Raji (cell line): Measurements from ENCODE around the gene MRPS33.

Source experiments
- POLR2A ChIP-seq: IDR thresholded peaks from 2 replicates; pipeline ENCODE4 v1.6.1; 2011; ENCODE audit warnings: low read depth, low read length, control low read depth; ENCODE audit not compliant: insufficient read depth

The MRPS33 gene

GRCh38 chr7:141016349-141016748, 1.6 kb upstream of the MRPS33 start:
- no peak for TF ChIP-seq POLR2A

- no peak for TF ChIP-seq POLR2A
Observed at GRCh38 chr7:141014125-141014523, 628 bp downstream of the MRPS33 start.

DNA sequence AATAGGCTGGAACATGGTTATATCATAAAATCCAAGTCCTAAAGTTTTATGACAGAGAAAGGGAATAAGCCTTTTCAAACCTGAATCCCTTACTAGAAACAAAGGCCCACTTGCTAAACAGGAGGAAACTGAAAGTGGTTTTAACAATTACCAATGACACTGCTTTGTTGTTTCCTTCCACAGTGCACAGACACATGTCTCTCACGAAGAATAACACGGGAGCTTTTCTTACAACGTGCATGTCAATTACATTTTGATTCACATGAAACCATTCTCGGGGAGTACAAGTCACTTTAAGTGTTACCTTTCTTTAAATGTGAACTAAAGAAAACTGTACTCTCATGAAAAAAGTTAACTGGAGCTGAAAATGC, 1.4 kb downstream of the MRPS33 start:
- TF ChIP-seq POLR2A = no peak

DNA sequence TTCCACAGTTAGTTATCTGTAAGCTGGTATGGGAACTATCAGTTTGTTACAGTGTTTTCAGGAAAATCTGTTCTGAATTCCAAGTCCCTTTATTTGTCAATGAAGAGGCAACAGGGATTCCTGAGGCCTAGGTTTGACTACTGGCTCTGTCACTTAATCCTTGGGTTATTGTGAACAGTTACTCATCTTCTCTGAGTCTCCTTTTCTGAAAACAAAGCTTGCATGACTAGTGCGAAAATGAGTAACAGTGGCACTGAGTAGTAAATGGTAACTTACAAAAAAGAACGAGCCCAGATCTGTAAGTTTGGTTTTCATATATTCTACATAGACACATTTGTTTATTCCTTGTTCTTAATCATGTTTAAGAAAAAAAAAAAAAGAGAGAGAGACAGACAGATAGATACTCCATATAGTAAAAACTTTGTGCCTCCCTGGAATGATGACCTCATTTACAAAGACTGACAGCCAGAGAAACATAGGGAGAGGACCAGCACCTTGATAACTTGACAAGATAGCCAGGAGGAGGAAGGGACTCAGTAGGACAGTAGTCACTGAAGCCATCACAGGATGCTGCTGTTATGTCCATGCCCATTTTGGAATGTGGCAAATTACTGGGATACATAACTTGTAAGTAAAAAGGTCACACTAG, 1.9 kb downstream of the MRPS33 start:
- no peak for TF ChIP-seq POLR2A

DNA sequence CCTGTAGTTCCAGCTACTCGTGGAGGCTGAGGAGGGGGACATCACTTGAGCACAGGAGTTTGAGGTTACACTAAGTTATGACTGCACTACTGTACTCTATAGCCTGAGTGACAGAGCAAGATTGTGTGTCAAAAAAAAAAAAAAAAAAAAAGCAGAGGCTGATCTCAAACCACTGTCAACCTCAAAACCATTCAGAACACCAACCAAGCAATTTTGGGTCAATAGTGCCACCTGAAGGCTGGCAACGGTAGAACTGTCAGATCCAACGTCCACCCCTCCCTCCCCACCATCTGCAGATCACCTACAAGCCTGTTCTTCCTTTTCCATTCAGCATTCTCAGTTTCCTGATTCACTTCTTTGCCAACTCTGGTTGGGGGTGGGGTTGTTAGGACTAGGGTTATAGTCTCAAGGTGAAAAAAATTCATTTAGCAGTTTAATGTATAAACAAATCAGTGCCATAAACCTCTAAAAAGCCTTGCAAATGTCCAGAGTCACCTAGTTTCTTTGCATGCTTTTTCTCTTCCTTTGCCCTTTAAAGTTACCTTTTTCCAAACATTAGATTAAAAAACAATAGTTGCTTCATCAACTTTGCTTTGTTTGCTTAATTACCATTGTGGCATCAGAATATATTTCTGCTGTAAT, 2.6 kb downstream of the MRPS33 start:
- no peak for TF ChIP-seq POLR2A

GRCh38 chr7:141011443-141011842, 3.3 kb downstream of the MRPS33 start:
- TF ChIP-seq POLR2A = no peak

- no peak for TF ChIP-seq POLR2A
Observed at GRCh38 chr7:141003172-141004065, 11.3 kb downstream of the MRPS33 start.

DNA sequence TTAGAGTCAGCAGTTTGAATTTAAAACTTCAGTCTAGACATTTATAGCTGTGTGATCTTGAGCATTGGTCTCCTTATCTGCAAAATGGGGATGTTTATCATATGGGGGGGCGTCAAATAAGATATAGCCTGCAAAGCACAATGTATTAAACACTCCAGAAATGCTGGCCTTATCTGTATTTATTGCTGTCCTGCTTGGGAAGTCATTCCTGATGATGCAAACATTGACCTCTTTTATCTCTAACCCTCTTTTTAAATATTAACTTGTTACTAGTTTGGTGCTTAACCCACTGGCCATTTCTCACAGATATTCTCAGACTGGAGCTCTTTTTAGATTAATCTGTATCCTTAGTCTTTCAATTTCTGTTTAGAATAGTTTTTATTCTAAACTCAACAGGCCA, 13.2 kb downstream of the MRPS33 start:
- no peak for TF ChIP-seq POLR2A

DNA sequence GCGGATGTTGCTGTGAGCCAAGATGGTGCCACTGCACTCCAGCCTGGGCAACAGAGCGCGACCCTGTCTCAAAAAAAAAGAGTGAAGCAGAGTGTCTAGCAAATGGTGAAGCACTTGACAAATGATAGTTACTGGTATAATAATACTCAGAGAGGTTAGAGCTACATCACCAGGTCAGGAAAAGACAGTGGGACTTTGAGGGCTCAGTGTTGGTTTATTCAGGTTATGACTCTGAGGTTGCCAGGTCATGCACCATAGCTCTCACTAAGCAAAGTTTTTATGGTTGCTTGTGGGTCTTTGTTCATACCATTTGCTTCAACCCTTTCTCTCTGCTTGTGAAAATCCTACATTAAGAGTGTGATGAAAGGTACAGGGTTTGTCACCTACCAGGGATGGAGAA, 13.6 kb downstream of the MRPS33 start:
- no peak for TF ChIP-seq POLR2A

- no peak for TF ChIP-seq POLR2A
Observed at GRCh38 chr7:140998715-140999114, 16.0 kb downstream of the MRPS33 start.

GRCh38 chr7:140992422-140992821, 22.3 kb downstream of the MRPS33 start:
- TF ChIP-seq POLR2A = no peak

DNA sequence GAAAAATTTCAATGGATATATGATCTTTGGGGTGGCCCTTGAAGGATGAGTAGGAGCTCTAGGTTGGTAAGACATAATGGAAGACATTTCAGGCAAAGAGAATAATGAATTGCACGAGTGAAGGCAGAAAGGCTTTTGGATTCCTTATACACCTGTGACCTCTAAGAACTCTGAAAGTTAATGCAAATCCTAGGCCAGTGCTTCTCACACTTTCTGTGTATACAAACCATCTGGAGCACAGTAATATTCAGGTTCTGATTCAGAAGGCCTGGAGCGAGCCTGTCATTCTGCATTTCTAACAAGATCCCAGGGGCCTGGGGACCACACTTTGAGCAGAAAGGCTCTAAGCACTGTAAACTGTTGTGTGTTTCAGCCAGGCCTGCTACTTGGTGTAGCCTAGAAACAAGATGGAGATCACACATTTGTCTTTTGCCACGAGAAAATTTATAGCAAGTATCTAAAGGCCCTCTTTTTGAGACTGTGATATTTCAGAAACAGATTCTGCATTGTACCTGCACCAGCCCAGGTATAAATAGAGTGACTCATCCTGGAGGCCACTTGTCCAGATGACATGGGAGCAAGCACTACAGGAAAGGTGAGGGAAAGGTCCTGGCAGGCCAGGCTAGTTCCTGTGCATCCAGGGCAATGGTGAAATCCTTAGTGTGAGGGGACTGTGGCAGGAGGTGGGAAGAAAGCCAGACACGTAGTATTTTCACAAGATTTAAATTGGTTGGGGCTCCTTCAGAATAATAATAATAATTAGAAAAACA, 24.4 kb downstream of the MRPS33 start:
- TF ChIP-seq POLR2A = no peak

- TF ChIP-seq POLR2A = no peak
Observed at GRCh38 chr7:140989068-140989467, 25.7 kb downstream of the MRPS33 start.

GRCh38 chr7:140983802-140984201, 30.9 kb downstream of the MRPS33 start:
- TF ChIP-seq POLR2A = no peak

DNA sequence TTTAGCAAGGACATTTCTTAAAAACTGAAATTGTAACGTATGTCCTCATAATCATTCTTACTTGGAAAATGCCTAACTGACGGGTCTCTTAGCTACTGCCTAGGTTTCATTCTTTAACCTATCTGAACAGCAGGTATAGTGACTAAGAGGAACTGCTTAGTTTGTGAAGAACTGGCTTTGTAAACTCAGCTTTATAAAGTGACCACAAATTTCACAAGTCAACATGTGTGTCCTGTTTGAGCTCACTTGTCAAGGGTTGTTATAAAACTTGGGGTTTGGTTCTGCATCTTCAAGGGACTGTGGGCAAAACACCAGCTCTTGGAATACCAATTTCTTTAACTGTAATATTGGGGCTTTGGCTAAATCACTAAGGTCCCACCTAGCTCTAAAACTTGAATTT, 32.2 kb downstream of the MRPS33 start:
- TF ChIP-seq POLR2A = no peak
